GM19468 (cell line): Measurements from ENCODE around the gene TTC21B.
"Not testable (repeated sequence)": the region's sequence is repeated elsewhere in the genome, so short reads cannot be mapped to it uniquely, and the experiment has no call there.

Experiments used
- ATAC-seq: cut with Tn5 transposase; IDR thresholded peaks from one replicate; pipeline ENCODE4 v1.9.1; 2021; ENCODE audit warnings: mild to moderate bottlenecking, moderate library complexity, moderate number of reproducible peaks; ENCODE audit not compliant: unreplicated experiment; ENCODE audit errors: extremely low read depth

The TTC21B gene

GRCh38 chr2:165953655-165954606 is at the start of gene TTC21B:
TSS of gene TTC21B (minus strand) at chr2:165953776. CDS start at chr2:165953705, 71 bp downstream.
- peak; percentile 72 for ATAC-seq

- no peak for ATAC-seq
Observed at GRCh38 chr2:166000401-166000800, 46.8 kb upstream of the TTC21B start.

GRCh38 chr2:165990846-165991245 is 37.3 kb upstream of the TTC21B start:
- ATAC-seq: no peak

- ATAC-seq: no peak
Observed at GRCh38 chr2:165989851-165990250, 36.3 kb upstream of the TTC21B start.

GRCh38 chr2:165985120-165985519 is 31.5 kb upstream of the TTC21B start:
- no peak for ATAC-seq

GRCh38 chr2:165972161-165972560 is 18.6 kb upstream of the TTC21B start:
- not testable (repeated sequence) for ATAC-seq

- no peak for ATAC-seq
Observed at GRCh38 chr2:165970663-165971062, 17.1 kb upstream of the TTC21B start.

GRCh38 chr2:165969227-165969626 is 15.7 kb upstream of the TTC21B start:
- ATAC-seq: no peak

- ATAC-seq: no peak
Observed at GRCh38 chr2:165967746-165968145, 14.2 kb upstream of the TTC21B start.

- no peak for ATAC-seq
Observed at GRCh38 chr2:165961818-165962217, 8.2 kb upstream of the TTC21B start.

GRCh38 chr2:165959371-165959770 is 5.8 kb upstream of the TTC21B start:
- ATAC-seq: no peak

GRCh38 chr2:165958313-165958960 is 4.9 kb upstream of the TTC21B start:
- no peak for ATAC-seq

- ATAC-seq: no peak
Observed at GRCh38 chr2:165957030-165957675, 3.6 kb upstream of the TTC21B start.

GRCh38 chr2:165953306-165953654 is 296 bp downstream of the TTC21B start:
- ATAC-seq: peak; percentile 16

GRCh38 chr2:165952741-165953211 is 800 bp downstream of the TTC21B start:
- no peak for ATAC-seq

- no peak for ATAC-seq
Observed at GRCh38 chr2:165952085-165952484, 1.5 kb downstream of the TTC21B start.

- ATAC-seq: no peak
Observed at GRCh38 chr2:165950438-165950837, 3.1 kb downstream of the TTC21B start.

- no peak for ATAC-seq
Observed at GRCh38 chr2:165941827-165942226, 11.7 kb downstream of the TTC21B start.

- no peak for ATAC-seq
Observed at GRCh38 chr2:165938237-165938636, 15.3 kb downstream of the TTC21B start.

GRCh38 chr2:165933211-165933910 is 20.2 kb downstream of the TTC21B start:
- no peak for ATAC-seq
